HepG2 (cell line): ENCODE results near the gene CAST.

Source experiments
- ELF4 ChIP-seq: sonication (generic); formaldehyde crosslinking; IDR thresholded peaks from 2 replicates; pipeline ENCODE4 v1.5.0; 2020; ENCODE audit warnings: missing genetic modification reagents, mild to moderate bottlenecking, moderate library complexity, borderline replicate concordance
- EZH2 ChIP-seq: conservative IDR thresholded peaks from 2 replicates; pipeline ENCODE4 v1.6.1; 2012; ENCODE audit warnings: mild to moderate bottlenecking, low read depth, low read length, moderate library complexity
- MAZ ChIP-seq, 2 experiments: sonication (generic) in 1 of 2; formaldehyde crosslinking in 1 of 2; IDR thresholded peaks; 2 replicates each; pipeline versions ENCODE4 v1.5.0 to v1.6.1; 2012 to 2020; ENCODE audit warnings: low read depth in 2 of 2, mild to moderate bottlenecking in 2 of 2, borderline replicate concordance in 1 of 2, improper control_type of control experiment in 1 of 2, low read length in 1 of 2, missing genetic modification reagents in 1 of 2, moderate library complexity in 1 of 2
- MED1 ChIP-seq: sonication (generic); formaldehyde crosslinking; IDR thresholded peaks from 2 replicates; pipeline ENCODE4 v1.4.0; 2020; ENCODE audit warnings: missing genetic modification reagents
- SP2 ChIP-seq: sonication (generic); formaldehyde crosslinking; IDR thresholded peaks from 2 replicates; pipeline ENCODE4 v1.5.1; 2020; ENCODE audit warnings: mild to moderate bottlenecking, missing genetic modification reagents

DNA sequence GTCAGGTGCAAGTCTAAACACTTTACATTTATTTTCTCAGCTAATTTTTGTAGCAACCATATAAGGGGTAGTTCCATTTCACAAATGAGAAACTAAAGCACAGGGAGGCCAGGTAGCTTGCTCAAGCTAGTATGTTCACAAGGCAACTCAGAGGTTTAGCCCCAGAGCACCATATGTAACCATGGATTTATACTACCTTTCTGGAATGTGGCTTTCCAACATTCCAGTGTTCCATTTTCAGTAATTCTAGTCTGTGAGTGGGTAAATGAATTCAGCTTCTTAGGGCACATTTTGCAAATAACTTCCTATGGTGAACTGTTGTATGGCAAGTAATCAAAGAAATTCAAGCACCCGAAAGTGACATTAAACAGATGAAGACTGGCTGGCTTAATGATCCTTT, 25.0 kb upstream of the CAST start:
- TF ChIP-seq MAZ (IDR thresholded peaks at IDR 0.05; ENCODE audit: borderline replicate concordance, low read depth, low read length) (no peak), MAZ (CRISPR knock-in tag; IDR thresholded peaks at IDR 0.05; ENCODE audit: low read depth) (no peak), EZH2 (no peak), ELF4 (CRISPR knock-in tag) (no peak), MED1 (CRISPR knock-in tag) (no peak), SP2 (CRISPR knock-in tag) (no peak)
